Activated T-helper 1 cell treated with anti-CD3 and anti-CD28 coated beads, Interleukin-2, amount 50 U/mL, for 16 hours (primary cell): Measurements from ENCODE around the gene ARHGAP36.

ENCODE experiments used
- DNase-seq, 2 donors: peaks; one replicate each; pipeline ENCODE4 v3.0.0-alpha.2; 2020; ENCODE audit warnings: low read depth in 1 of 2, low spot score in 1 of 2

Gene ARHGAP36, protein sequence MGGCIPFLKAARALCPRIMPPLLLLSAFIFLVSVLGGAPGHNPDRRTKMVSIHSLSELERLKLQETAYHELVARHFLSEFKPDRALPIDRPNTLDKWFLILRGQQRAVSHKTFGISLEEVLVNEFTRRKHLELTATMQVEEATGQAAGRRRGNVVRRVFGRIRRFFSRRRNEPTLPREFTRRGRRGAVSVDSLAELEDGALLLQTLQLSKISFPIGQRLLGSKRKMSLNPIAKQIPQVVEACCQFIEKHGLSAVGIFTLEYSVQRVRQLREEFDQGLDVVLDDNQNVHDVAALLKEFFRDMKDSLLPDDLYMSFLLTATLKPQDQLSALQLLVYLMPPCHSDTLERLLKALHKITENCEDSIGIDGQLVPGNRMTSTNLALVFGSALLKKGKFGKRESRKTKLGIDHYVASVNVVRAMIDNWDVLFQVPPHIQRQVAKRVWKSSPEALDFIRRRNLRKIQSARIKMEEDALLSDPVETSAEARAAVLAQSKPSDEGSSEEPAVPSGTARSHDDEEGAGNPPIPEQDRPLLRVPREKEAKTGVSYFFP

DNA sequence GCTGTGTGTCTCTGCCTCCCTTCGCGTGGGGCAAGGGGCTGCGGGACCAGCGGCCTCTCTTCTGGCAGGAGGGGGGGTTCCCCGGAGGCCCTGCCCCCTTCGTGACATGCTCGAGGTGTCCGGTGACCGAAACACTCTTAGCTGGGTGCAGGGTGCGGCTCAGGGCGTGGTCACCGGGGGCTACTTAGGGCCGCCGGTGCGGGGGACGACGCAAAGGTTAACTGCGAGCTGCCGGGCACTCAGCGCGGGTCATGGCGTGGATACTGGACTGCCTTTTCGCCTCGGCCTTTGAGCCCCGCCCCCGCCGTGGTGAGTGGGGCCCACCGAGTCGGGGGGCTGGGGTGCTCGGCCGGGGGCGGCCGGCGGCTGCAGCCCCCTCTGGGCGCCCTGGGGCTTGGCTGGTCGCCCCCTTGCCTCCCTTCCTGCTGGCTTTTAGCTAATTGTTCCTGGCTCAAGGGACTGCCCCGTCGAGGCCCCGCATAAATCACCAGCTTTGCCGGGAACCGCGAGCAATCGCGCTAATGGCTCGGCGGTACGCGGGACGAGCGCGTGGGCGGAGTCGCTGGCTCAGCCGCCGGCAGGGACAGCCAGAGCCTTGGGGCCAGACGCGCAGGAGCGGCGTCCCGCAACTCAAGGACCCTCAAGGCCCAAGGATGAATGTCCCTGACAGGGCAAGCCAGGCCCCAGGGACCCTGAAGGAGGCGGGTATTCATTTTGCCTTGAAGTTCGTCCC, at the start of gene ARHGAP36:
ARHGAP36 (plus strand) TSS at position 211 of the 733 bp plus-strand sequence. CDS start 23,320 bp downstream, outside the sequence.
- DNase-seq = no peak

DNA sequence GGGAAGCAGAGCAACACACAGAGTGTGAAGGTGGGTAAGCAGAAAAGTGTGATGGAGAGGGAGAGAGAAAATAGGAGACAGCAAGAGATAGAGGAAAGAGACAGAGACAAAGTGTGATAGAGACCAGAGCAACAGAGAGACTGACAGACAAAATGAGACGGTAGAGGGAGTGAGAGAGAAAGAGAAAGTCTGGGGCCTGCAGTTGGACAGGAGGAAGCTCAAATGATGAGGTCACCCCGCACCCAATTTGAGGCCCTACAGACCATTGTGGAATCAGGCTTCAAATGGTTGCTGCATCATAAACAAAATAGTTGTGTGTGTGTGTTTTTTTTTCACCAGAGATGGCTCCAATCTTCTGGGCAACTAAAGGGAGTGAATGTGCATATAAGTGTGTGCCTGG, 48.0 kb upstream of the ARHGAP36 start:
- no peak for DNase-seq

DNA sequence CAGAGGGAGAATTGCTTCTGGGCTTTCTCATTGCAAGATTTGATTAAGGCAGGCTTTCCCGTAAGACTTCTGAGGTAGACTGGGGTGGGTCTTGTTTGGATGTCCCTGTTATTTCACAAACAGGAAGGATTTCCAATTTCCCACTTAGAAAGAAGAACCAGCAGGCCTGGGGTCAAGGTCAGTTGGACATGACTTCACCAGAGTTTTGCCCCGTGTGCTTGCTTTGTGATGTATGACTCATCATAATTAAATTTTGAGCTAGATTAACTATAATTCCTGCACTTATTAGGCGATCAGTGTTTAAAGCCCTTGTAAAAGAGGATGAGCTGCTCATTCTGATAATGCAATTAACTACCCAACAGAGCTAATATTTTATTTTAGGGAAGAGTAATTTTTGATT, 32.8 kb upstream of the ARHGAP36 start:
- no peak for DNase-seq

DNA sequence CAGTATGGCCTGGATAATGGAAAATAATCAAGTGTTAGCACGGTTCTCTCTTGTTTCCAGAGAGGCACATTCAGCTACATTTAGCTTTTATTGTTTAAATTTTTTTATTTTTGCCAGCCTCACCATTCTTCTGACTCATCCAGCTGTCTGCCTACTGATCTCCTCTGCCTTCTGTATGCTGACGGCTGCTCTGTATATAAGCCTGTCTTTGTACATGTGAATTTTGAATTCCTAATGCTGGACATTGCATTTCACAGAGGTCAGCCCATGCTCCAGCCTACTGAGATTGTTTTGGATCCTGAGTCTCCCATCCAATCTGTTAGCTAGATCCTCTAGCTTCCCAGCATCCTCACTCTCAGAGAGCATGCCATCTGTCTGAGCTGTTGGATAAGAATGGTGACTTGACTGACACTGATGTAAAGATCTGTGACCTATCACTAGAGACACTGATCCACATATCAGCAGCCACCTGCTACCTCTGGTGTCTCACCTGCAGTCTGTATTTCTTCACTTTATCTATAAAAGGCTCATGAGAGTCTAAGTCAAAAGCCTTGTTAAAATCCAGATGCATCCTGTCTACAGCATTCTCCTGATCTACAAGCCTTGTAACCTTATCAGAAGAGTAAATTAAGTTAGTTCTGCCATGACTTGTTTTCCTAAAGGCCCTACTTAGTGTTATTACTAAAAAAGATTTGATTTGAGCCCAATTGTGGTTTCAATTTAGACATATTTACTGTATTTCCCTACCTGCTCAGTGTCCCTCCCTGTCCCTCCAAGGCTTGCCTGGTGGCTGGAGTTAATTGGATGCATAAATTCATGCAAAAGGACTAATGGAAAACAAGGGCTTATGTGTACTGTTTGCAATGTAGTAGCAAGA, 25.6 kb upstream of the ARHGAP36 start:
- DNase-seq = no peak

DNA sequence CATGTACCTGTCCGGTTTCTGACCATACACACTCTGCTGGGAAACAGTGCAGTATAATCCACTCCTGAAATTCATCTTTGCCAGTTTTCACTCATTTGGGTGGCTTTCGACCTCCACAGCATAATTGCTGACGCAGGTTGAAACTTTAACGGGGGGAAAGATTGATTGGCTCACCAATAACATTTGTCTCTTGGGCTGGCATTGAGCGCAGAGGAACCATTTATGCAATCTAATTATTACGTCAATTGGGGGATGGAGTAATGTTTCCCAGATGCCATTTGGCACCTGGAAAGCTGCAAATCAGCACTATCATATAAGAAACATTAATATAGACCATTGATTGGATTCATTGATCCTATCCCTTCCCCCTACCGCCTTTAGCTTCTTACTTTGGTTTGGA, 24.1 kb upstream of the ARHGAP36 start:
- no peak for DNase-seq

DNA sequence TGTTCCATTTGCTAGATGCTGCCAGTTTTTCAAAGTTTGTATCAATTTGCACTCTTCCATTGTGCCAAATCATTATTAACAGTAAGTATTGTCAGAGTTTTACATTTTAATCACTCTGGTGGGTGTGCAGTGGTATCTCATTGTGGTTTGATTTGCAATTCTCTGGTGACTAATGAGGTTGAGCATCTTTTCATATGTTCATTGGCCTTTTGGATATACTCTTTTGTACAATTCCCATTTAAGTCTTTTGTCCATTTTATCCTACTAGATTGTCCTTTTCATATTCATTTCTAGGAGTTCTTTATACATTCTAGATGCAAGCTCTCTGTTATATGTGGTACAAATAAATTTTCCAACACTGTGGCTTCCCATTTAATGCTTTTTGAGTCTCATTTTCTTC, 17.4 kb upstream of the ARHGAP36 start:
- DNase-seq = no peak

DNA sequence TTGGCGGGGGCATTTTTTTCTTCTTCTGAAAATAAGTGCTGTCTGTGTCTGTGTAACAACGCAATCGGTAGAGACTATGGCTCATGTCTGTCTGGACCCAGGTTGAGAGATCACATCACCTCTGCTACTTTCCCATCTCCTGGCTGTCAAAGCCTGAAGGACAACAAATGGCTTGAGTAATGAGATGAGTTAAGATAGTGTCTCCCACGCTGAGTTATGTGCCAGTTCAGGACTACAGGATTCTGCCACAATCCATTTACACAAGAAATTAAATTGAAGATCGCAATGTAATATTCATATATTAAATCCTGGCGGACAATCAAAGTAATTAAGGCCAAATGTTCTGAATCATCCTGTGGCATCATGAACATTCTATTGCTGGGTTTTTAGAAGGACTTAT, 16.5 kb upstream of the ARHGAP36 start:
- no peak for DNase-seq

DNA sequence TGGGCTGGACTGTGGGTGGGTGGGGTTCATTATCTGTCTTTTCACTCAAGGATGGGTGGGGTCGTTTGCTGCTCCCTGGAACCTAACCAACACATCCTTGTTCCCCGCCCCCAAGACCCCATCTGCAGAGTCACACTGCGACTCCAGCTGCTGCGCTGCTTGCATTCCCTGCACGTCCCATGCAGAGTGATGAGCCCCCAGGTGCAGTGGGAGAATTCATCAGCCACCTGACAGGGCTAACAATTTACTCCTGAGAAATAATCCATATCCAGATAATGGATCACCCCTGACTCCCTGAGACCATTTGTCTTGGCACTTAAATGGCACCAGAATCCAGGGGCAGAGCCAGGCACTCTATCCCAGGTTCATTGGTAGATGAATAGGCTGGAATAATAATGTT, 12.4 kb upstream of the ARHGAP36 start:
- DNase-seq = no peak

DNA sequence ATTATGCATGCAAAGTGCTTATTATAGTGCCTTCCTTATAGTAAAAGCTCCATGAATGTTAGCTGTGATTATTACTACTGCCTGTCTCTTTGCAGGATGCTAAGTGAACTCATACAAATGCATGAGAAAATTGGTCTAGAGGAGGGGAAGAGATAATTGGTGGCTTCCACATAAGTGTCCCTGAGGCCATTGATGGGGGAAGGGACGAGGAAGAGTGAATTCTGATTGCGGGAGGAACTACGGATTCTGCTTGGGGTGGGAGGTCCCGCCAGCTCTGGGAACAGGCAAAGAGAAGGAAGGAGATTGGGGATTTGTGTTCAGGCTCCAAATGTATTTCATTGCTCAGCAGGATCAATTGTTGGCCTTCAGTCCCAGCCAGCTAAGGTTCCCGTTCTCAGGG, 11.6 kb upstream of the ARHGAP36 start:
- no peak for DNase-seq

DNA sequence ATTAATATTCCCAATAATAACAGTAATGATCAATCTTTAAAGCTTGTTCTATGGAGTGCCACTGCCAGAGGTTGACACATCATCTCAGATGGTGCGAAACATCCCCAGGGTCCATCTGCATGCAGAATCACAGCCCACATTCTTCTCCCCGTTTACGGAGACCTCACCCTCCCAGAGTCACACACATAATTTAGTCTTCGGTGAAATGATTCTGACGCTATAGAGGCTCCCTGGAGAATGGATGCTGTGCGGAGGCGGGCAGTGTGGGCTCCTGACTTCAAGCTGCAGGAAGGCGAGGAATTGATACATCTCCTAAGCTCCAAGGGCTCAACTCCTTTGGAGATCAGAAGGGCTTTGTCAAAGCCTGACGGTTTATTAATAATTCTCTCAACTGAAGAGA, 11.0 kb upstream of the ARHGAP36 start:
- DNase-seq = no peak

DNA sequence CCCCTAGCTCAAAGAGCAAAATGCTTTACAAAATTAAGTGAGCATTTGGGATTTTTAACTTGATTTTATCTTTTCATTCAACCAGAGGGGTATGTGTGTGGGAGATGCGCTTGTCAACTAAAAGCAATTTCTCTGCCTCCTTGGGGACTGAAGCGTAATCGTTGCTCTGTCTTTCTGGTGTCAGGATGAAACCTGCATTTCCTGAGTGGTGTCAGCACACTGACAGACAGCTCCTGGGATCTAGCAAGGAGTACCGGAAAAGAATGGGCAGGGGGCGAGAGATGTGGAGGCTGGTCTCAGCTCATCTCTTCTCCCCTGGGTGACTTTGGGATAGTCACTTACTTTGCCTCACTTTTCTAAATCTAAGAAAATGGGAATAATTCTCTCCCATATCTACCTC, 5.1 kb upstream of the ARHGAP36 start:
- no peak for DNase-seq

DNA sequence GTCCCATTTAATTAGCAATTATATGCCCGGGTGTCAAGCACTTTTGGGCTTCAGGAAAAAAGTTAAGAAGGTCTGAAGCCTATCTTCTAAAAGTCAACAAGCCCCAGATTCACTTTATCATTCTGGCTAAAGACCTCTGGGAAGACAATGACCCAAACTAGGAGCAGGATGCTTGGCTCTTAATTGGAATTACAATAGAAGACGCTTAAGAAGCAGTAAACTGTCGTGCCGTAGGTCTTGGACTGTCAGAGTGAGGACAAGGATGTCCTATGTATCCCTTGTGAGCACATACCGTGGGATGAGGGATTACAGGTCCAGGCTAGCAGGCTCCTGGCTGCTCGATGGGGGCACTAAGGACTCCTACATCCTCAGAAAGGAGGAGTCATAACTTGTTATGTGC, 3.2 kb upstream of the ARHGAP36 start:
- no peak for DNase-seq

DNA sequence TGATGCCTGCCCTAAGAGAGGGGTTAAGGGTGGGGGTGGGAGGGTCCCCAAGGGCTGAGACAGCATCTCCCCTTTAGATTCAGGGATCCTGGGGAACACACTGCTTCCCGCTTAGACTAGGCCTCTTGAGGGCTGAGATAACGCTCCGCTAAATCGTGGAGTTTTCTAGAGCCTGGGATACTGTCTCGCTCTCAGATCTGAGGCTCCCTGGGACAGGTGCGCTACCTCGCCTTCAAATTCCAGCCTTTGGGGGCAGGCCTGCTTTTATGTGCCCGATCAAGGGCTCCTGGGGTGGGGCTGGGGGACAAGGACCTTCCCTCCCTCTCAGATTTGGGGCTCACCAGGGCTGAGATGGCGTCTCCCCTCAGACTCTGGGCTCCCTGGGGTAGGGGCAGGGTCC, 440 bp upstream of the ARHGAP36 start:
- no peak for DNase-seq

DNA sequence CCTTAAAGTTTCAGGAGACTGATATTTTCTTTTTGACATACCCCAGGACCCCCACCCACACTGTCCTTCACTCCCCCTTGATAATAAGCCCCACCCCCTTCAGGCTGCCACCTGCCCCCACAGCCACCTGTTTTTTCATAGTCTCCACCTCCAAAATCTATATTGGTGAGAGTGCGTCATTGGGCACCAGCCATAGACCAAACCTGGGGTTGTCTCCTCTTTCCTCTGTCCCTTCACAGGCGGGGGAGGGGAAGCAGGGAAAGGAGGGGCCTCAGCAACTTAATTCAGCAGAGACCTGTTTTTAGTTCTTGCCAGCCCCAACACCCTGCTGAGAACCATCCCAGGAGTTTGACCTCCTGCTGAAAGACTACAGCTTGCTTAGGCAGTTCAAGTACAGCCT, 1.1 kb downstream of the ARHGAP36 start:
- DNase-seq = no peak

DNA sequence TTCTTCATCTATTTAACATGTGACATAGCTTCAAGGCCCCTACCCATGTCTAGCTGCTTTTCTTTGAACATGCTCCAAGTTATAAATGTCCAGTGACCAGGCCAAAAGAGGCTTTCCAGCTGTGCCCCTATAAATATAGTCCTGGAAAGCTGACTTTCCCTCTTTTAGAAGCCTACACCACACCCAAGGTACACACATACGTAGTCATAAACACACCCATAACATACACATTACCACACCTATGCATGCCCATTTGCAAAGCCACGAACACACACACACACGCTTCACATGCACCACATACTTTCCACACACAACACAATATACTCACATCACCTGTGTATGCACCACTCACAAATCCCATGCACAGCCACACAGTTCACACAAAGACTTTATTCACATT, 2.0 kb downstream of the ARHGAP36 start:
- DNase-seq = no peak

DNA sequence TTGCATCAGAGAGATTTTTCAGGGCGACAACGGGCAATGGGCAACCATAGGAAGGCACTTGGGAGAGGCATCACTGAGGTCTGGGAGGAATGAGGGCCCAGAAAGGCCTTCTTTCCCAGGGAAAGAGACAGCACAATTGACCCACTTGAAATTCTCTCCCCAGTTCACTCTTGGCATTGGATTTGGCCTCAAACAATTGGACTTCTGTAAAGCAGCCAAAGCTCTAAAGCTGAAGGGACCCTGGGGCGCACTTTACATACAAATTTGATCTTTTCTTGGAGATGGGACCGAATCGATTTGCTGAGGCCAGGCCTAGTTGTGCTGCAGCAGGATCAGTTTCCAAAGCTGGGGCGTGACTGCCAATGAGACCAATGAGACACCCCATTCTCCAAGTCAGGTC, 3.2 kb downstream of the ARHGAP36 start:
- no peak for DNase-seq

DNA sequence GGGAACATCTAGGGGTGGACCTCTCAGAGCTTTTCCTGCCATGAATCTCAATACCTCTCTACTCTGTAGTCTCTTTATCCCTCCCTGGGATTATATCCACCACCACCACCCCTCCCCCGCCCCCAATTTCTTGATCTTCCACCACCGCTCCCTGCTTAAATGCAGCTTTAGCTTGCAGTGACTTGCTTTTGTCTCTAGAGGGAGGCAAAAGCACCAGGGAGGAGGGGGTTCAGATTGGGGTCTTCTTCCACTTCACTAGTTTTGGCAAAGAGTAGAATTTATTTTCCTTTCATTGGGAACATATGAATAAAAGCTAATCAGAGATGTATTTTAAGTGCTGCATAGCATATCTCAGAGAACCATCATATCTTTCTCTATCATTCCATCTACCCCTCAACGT, 5.5 kb downstream of the ARHGAP36 start:
- no peak for DNase-seq

DNA sequence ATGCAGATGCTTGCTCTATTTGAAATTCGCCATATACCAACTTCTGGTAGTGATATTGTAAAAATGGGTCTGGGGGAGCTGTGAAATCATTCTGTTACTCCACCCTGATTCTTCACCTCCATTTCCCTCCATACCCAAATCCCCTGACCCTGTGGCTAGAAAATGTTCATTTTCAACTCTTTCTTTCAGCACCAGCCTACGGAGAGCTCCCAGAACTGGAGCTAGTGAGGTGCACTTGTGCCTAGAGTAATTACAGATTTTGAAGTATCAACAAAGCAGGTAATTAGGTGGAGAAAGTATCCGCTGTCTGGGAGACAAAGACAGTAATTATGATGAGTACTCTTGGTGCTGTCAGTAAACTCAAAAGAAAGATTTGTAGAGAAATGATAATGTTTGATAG, 8.1 kb downstream of the ARHGAP36 start:
- no peak for DNase-seq

DNA sequence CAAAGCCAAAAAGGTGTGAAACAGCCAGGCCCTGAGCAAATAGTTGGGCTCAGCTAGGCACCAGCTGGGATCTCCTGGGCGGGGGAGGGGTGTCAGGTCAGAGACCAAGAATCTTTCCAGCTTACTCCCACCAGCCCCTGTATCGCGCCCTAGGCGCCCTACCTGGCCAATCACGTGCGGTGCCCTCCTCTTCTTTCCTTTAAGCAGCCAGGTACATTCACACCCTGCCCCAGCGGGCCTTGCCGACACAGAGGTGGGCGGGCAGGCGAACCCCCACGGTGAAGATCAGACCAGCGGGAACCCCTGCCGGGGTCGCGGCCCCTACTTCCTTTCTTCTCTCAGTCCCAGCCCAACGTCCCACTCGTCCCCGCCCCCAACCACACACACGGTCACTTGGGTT, 9.1 kb downstream of the ARHGAP36 start:
- no peak for DNase-seq

DNA sequence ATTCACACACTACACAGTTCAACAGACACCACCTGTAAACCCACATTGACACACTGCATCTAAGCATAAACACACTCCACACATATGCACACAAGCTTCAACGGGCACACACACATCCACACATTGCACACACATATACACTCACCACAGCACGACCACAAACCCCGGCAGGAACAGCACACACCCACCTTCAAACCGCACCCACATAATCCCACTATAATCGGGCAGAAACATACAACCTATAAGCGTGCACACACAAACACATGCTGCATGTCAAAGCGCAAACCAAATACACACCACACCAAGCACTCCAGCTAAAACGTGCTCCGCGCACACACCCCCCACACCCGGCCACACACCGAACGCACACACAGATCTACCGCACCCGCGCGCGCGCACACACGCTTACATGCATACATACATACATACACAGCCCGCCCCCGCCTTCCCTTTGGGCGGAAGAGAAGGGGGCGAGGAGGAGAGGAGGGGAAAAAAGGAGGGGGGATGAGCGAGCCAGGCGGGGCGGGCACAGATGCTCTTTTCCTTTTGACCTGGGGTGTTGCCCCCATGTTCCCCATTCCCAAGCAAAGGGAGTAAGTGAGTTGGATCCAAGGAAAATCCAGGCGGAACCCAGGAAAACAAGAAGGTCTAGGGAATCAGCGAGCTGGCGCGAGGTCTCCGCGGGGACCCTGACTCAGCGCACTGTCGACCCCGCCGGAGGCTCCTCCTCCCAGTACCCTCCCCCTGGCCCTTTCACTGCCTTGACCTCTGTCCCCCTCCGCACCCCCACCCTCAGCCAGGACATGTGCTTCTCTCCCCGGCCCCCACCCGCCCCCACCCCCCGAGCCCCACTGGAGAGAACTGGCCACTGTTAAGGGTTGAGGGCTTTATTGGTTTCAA, 9.9 kb downstream of the ARHGAP36 start:
- no peak for DNase-seq
